ENCODE data around the gene LRCH3.

- TF ChIP-seq CTCF (IDR thresholded peaks at IDR 0.05) (no peak), POLR2A (IDR thresholded peaks at IDR 0.05) (no peak), EP300 (IDR thresholded peaks at IDR 0.05) (no peak), POLR2AphosphoS5 (IDR thresholded peaks at IDR 0.05) (no peak)
Observed at GRCh38 chr3:197784019-197784585, 7.0 kb upstream of the LRCH3 start.

Measured in upper lobe of left lung (tissue), 4 donors.